Natural killer cell (primary cell): ENCODE data around the gene KCNK6. TPM values are rescaled to one million over a fixed set of nuclear protein-coding genes. Genes with fewer than 3 reads are reported as not detected.

ENCODE experiments used
- ATAC-seq, 3 donors: fragments of 150-1000 bp in 2 of 3; fragments of 200-7000 bp in 1 of 3; cut with Tn5 transposase; 1 replicate in 1 of 3; 2 replicates in 2 of 3; pipeline ENCODE4 v1.10.0; 2021; ENCODE audit warnings: mild to moderate bottlenecking in 2 of 3, moderate library complexity in 2 of 3
- DNase-seq, 2 donors: peaks; one replicate each; pipeline versions ENCODE4 v3.0.0 to v3.0.0-alpha.2; 2013 to 2021; ENCODE audit warnings: mixed read lengths in 1 of 2
- H3K27ac ChIP-seq: one replicate; pipeline ENCODE4 v1.5.1; 2013; ENCODE audit warnings: mild to moderate bottlenecking, low read length
- H3K27me3 ChIP-seq: one replicate; pipeline ENCODE4 v1.6.1; 2013; ENCODE audit warnings: low read length; ENCODE audit not compliant: control insufficient read depth, insufficient read depth
- H3K36me3 ChIP-seq: one replicate; pipeline ENCODE4 v1.6.1; 2013; ENCODE audit warnings: low read length; ENCODE audit not compliant: control insufficient read depth, insufficient read depth
- H3K4me1 ChIP-seq: one replicate; pipeline ENCODE4 v1.6.1; 2013; ENCODE audit warnings: low read length; ENCODE audit not compliant: control insufficient read depth, insufficient read depth
- H3K4me3 ChIP-seq: one replicate; pipeline ENCODE4 v1.5.1; 2013; ENCODE audit warnings: low read length
- H3K9me3 ChIP-seq: one replicate; pipeline ENCODE4 v1.6.1; 2013; ENCODE audit warnings: low read length; ENCODE audit not compliant: control insufficient read depth, insufficient read depth
- H3K27ac Mint-ChIP-seq, 2 donors: one replicate each; pipeline ENCODE4 v1.8.0; 2022; ENCODE audit warnings: mild to moderate bottlenecking in 2 of 2, mixed read lengths in 2 of 2, moderate library complexity in 1 of 2
- H3K27me3 Mint-ChIP-seq, 2 donors: one replicate each; pipeline ENCODE4 v1.8.0; 2022; ENCODE audit warnings: low read depth in 2 of 2, mixed read lengths in 2 of 2
- H3K36me3 Mint-ChIP-seq: one replicate; pipeline ENCODE4 v1.8.0; 2022; ENCODE audit warnings: mixed read lengths
- H3K4me1 Mint-ChIP-seq, 2 donors: one replicate each; pipeline ENCODE4 v1.8.0; 2022; ENCODE audit warnings: mixed read lengths in 2 of 2
- H3K4me3 Mint-ChIP-seq: one replicate; pipeline ENCODE4 v1.8.0; 2022; ENCODE audit warnings: mild to moderate bottlenecking, moderate library complexity, mixed read lengths
- H3K9me3 Mint-ChIP-seq, 2 donors: one replicate each; pipeline ENCODE4 v1.8.0; 2022; ENCODE audit warnings: mixed read lengths in 2 of 2
- CTCF ChIP-seq: fragments of 200-600 bp; IDR thresholded peaks from one replicate; pipeline ENCODE4 v1.8.0; 2022; ENCODE audit warnings: antibody characterized with exemption
- WGBS: methylation state at CpG from one replicate; pipeline ENCODE4 v1.1.7; 2013; ENCODE audit warnings: missing lambda C conversion rate; ENCODE audit not compliant: insufficient coverage; 5-methylcytosine and 5-hydroxymethylcytosine counted together
- intact Hi-C: fragments of 100-400 bp; cut with micrococcal nuclease; formaldehyde crosslinking; loops from one replicate; pipeline ENCODE4 v1.14.2; 2022
- total RNA-seq, 4 donors: library from RNA; stranded (reverse); fragments of 120-200 nt in 1 of 4; gene quantifications; one replicate each; pipeline versions ENCODE4 v1.2.3 to v1.2.4, GENCODE V29; 2013 to 2022

Gene KCNK6
- total RNA-seq, 3 donors from 2014 or later (not counting 1 experiment from before 2014, with no cell fraction given), result 2.1 to 6.2 (median 2.5) TPM

DNA sequence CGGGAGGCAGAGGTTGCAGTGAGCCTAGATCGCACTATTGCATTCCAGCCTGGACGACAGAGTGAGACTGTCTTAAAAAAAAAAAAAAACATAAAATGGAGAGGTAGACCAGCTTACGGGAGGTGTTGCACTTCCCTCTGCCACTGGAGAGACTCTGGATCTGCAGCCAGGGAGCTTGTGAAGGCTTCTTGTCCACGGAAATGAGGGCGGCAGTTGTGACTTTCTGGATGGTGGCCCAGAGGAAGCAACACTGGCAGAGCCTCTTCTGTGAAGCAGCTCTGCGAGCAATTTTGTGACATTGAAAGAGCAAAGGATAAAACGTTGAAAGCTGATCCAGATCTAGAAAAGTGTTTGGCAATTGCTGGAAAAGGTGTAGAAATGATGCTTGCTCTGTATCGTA lies 44.9 kb upstream of the KCNK6 start:
- DNase-seq, result no peak
- no peaks in the 10 kb centered on the region for H3K36me3 Mint-ChIP-seq
- no peak overlapping the region for H3K4me3 Mint-ChIP-seq
- H3K36me3 ChIP-seq, result no peaks in the 10 kb centered on the region
- no peaks in the 10 kb centered on the region for H3K9me3 Mint-ChIP-seq
- no peak overlapping the region for H3K27ac Mint-ChIP-seq
- H3K27me3 Mint-ChIP-seq, result no peaks in the 10 kb centered on the region
- H3K9me3 ChIP-seq, result no peaks in the 10 kb centered on the region
- WGBS, result 66% methylated on average over 7 of the region's 9 CpGs
- intact Hi-C loops, result no loop called here
- H3K4me1 Mint-ChIP-seq, result no peaks in the 10 kb centered on the region
- no peak overlapping the region for H3K27ac ChIP-seq
- H3K4me3 ChIP-seq, result no peak overlapping the region
- ATAC-seq, result no peak
- H3K27me3 ChIP-seq, result no peaks in the 10 kb centered on the region
- TF ChIP-seq CTCF, result no peak
- no peaks in the 10 kb centered on the region for H3K4me1 ChIP-seq

- no peak for TF ChIP-seq CTCF
- intact Hi-C loops, result no loop called here
- no peaks in the 10 kb centered on the region for H3K36me3 Mint-ChIP-seq
- no peaks in the 10 kb centered on the region for H3K9me3 Mint-ChIP-seq
- Histone ChIP-seq H3K36me3 (no peaks in the 10 kb centered on the region), H3K27ac (no peak overlapping the region), H3K4me1 (no peaks in the 10 kb centered on the region), H3K4me3 (no peak overlapping the region), H3K9me3 (no peaks in the 10 kb centered on the region), H3K27me3 (no peaks in the 10 kb centered on the region)
- no peak overlapping the region for H3K27ac Mint-ChIP-seq
- DNase-seq, result no peak
- 93% methylated on average over 7 of the region's 7 CpGs for WGBS
- H3K4me1 Mint-ChIP-seq, result no peaks in the 10 kb centered on the region
- ATAC-seq, result no peak
- no peaks in the 10 kb centered on the region for H3K27me3 Mint-ChIP-seq
- no peak overlapping the region for H3K4me3 Mint-ChIP-seq
Observed at GRCh38 chr19:38276942-38277517, 42.6 kb upstream of the KCNK6 start.

DNA sequence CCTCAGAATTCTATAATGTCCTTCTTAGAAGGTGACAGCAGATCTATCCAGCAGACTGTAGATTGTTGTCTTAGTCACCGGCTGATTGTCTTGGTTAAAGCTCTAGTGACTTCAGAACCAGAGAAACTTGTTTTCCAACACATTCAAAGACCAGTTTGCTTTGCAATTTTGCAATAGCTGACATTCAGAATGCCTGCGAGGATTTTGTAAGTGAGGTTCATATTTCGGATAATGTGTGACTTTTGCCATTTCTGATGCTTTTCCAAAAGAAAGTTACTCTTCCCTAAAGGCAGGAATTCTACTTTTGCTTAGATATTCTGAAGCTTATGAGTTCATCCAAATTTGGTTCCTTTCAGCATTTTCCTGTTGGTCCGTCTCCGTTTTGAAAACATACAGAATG lies 42.1 kb upstream of the KCNK6 start:
- ATAC-seq (no peak), DNase-seq (no peak)
- H3K4me3 Mint-ChIP-seq, result no peak overlapping the region
- no peaks in the 10 kb centered on the region for H3K9me3 ChIP-seq
- 94% methylated on average over 5 of the region's 5 CpGs for WGBS
- H3K27ac Mint-ChIP-seq, result no peak overlapping the region
- no peaks in the 10 kb centered on the region for H3K27me3 Mint-ChIP-seq
- intact Hi-C loops, result no loop called here
- H3K36me3 ChIP-seq, result no peaks in the 10 kb centered on the region
- no peaks in the 10 kb centered on the region for H3K27me3 ChIP-seq
- H3K9me3 Mint-ChIP-seq, result no peaks in the 10 kb centered on the region
- H3K27ac ChIP-seq, result no peak overlapping the region
- no peaks in the 10 kb centered on the region for H3K4me1 Mint-ChIP-seq
- no peak for TF ChIP-seq CTCF
- no peak overlapping the region for H3K4me3 ChIP-seq
- H3K4me1 ChIP-seq, result no peaks in the 10 kb centered on the region
- no peaks in the 10 kb centered on the region for H3K36me3 Mint-ChIP-seq

GRCh38 chr19:38277969-38278680 lies 41.5 kb upstream of the KCNK6 start:
- Mint-ChIP-seq H3K27ac (no peak overlapping the region), H3K4me1 (no peaks in the 10 kb centered on the region), H3K4me3 (no peak overlapping the region), H3K36me3 (no peaks in the 10 kb centered on the region), H3K27me3 (no peaks in the 10 kb centered on the region), H3K9me3 (no peaks in the 10 kb centered on the region)
- Histone ChIP-seq H3K4me3 (no peak overlapping the region), H3K27ac (no peak overlapping the region), H3K27me3 (no peaks in the 10 kb centered on the region), H3K9me3 (no peaks in the 10 kb centered on the region), H3K36me3 (no peaks in the 10 kb centered on the region), H3K4me1 (no peaks in the 10 kb centered on the region)
- intact Hi-C loops, result no loop called here
- ATAC-seq (no peak), DNase-seq (no peak)
- TF ChIP-seq CTCF, result no peak
- 82% methylated on average over 9 of the region's 9 CpGs for WGBS
